HEK293 (cell line): ENCODE data around the gene PDZD2.

Source experiments
- OVOL3 ChIP-seq: fragments of 450-650 bp; formaldehyde crosslinking; IDR thresholded peaks from 2 replicates; pipeline ENCODE4 v1.5.1; 2016; ENCODE audit warnings: missing biosample characterization, missing genetic modification characterization
- SCRT2 ChIP-seq: fragments of 450-650 bp; formaldehyde crosslinking; IDR thresholded peaks from 2 replicates; pipeline ENCODE4 v1.5.1; 2016; ENCODE audit warnings: missing biosample characterization, missing genetic modification characterization
- ZSCAN30 ChIP-seq: fragments of 450-650 bp; IDR thresholded peaks from 2 replicates; pipeline ENCODE4 v1.5.1; 2018; ENCODE audit warnings: missing biosample characterization, mild to moderate bottlenecking, missing genetic modification characterization, moderate library complexity

GRCh38 chr5:31811210-31811609 is 172.3 kb downstream of the PDZD2 start:
- TF ChIP-seq ZSCAN30 (tag by site-specific recombination) (no peak), SCRT2 (tag by site-specific recombination) (no peak), OVOL3 (no peak)
